Ovary (tissue), 9 donors: ENCODE results near the gene LIPJ. TPM values are rescaled to one million over a fixed set of nuclear protein-coding genes. Genes with fewer than 3 reads are reported as not detected.

Source experiments
- DNase-seq, 5 donors: peaks; one replicate each; pipeline ENCODE4 v3.0.0-alpha.2; 2019 to 2020
- H3K27ac ChIP-seq, 2 donors: fragments of 200-600 bp; one replicate each; pipeline versions ENCODE4 v1.5.1 to v1.8.0; 2019 to 2022
- H3K27me3 ChIP-seq: fragments of 200-600 bp; one replicate; pipeline ENCODE4 v1.8.0; 2022
- H3K36me3 ChIP-seq: fragments of 200-600 bp; sonication (generic); one replicate; pipeline ENCODE4 v1.5.1; 2019
- H3K4me1 ChIP-seq: one replicate; pipeline ENCODE4 v1.8.1; 2013; ENCODE audit warnings: mild to moderate bottlenecking, moderate library complexity; ENCODE audit not compliant: insufficient read depth
- H3K4me3 ChIP-seq: fragments of 200-600 bp; sonication (generic); one replicate; pipeline ENCODE4 v1.5.1; 2017
- H3K9me3 ChIP-seq, 2 donors: fragments of 200-600 bp in 1 of 2; sonication (generic) in 1 of 2; one replicate each; pipeline versions ENCODE4 v1.5.1 to v1.8.1; 2013 to 2019; ENCODE audit warnings: mild to moderate bottlenecking in 1 of 2, moderate library complexity in 1 of 2
- EP300 ChIP-seq: sonication (generic); formaldehyde crosslinking; IDR thresholded peaks from one replicate; pipeline ENCODE4 v1.6.1; 2017; ENCODE audit warnings: antibody characterized with exemption
- POLR2A ChIP-seq: fragments of 450-650 bp; IDR thresholded peaks from one replicate; pipeline ENCODE4 v1.6.1; 2017; ENCODE audit warnings: antibody characterized with exemption, mild to moderate bottlenecking, moderate library complexity
- whole genome bisulfite sequencing, 3 donors: extraction: QIAGEN DNeasy Blood & Tissue Kit in 1 of 3; methylation state at CpG; one replicate each; pipeline versions ENCODE4 v1.1.5 to v1.1.7; 2013 to 2017; 5-methylcytosine and 5-hydroxymethylcytosine counted together
- intact Hi-C, 4 donors: fragments of 100-400 bp; cut with DNase I; formaldehyde crosslinking; loops; one replicate each; pipeline versions ENCODE4 v1.11.0 to v1.15.1; 2022 to 2023
- polyA plus RNA-seq, 2 donors: library from polyadenylated mRNA; stranded (reverse); fragments of 200-250 nt in 1 of 2; fragments of 350-450 nt in 1 of 2; fragmentation: Illumina TruSeq in 1 of 2; extraction: RNeasy Lipid Tissue Mini Kit (QIAGEN cat#74804) in 1 of 2; gene quantifications; one replicate each; pipeline ENCODE4 v1.2.3, GENCODE V29; 2013 to 2014
- total RNA-seq, 7 donors: library from RNA; depleted of rRNA in 2 of 7; stranded (reverse); fragments of >200 nt in 2 of 7; fragmentation: NEBNext Ultra II Directional in 3 of 7; extraction: Animal tissue kit (Norgen Biotek cat#: 25700) in 3 of 7; gene quantifications; one replicate each; pipeline versions ENCODE4 v1.1.0 to v1.2.4, GENCODE V29; 2016 to 2023
- TF ChIP-seq, protein P1 (sequence below), 3 donors: fragments of 450-650 bp in 2 of 3; fragments of 200-600 bp in 1 of 3; IDR thresholded peaks; one replicate each; pipeline versions ENCODE4 v1.5.1 to v1.8.0; 2016 to 2022; ENCODE audit warnings: antibody characterized with exemption in 3 of 3, mild to moderate bottlenecking in 1 of 3
- donor health status: DM: no; HTN: no; CAD: no; lungs with moderate emphysema.
- donor health status: DM: no; HTN: no; CAD: no.
- donor health status: Bipolar disorder and iron deficiency.
- donor health status: DM: yes; HTN: yes; CAD: no.
- donor health status: DM: no; HTN: no; CAD: no.
- donor health status: DM: yes; HTN: yes; CAD: no.

LIPJ gene
- total and polyA plus RNA-seq, 9 donors = 0.08 to 0.25 (median 0.20) TPM; not detected in 2

DNA sequence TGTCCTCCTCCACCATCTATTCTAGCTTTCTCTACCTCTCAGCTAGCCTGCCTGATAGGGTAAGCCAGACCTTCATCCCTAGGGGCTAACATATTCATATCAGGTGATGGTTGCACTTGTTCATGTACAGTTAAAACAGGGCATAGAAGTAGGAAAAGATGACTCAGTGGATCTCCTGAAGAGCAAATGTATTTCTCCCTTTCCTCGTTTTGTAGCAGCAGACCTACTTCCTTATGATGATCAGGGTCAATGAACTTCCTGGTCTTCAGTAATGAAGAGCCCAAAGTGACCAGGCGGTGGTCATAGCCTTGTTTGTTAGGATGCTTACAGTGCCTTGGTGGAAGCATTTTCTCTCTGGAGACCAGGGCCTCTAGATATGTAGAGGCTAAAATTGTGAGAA, 6.3 kb downstream of the LIPJ start:
- Histone ChIP-seq H3K4me1 (no peaks in the 10 kb centered on the region), H3K9me3 (no peaks in the 10 kb centered on the region), H3K27ac (no peak overlapping the region), H3K36me3 (no peaks in the 10 kb centered on the region), H3K4me3 (no peak overlapping the region), H3K27me3 (no peaks in the 10 kb centered on the region)
- intact Hi-C loops = no loop called here
- DNase-seq = no peak
- TF ChIP-seq POLR2A (no peak), EP300 (no peak)
- TF ChIP-seq, protein P1, sequence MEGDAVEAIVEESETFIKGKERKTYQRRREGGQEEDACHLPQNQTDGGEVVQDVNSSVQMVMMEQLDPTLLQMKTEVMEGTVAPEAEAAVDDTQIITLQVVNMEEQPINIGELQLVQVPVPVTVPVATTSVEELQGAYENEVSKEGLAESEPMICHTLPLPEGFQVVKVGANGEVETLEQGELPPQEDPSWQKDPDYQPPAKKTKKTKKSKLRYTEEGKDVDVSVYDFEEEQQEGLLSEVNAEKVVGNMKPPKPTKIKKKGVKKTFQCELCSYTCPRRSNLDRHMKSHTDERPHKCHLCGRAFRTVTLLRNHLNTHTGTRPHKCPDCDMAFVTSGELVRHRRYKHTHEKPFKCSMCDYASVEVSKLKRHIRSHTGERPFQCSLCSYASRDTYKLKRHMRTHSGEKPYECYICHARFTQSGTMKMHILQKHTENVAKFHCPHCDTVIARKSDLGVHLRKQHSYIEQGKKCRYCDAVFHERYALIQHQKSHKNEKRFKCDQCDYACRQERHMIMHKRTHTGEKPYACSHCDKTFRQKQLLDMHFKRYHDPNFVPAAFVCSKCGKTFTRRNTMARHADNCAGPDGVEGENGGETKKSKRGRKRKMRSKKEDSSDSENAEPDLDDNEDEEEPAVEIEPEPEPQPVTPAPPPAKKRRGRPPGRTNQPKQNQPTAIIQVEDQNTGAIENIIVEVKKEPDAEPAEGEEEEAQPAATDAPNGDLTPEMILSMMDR (IDR thresholded peaks at IDR 0.05) = no peak
- WGBS, 3 donors = 87 to 96% (median 88%) methylated on average over 2 of the region's 2 CpGs

DNA sequence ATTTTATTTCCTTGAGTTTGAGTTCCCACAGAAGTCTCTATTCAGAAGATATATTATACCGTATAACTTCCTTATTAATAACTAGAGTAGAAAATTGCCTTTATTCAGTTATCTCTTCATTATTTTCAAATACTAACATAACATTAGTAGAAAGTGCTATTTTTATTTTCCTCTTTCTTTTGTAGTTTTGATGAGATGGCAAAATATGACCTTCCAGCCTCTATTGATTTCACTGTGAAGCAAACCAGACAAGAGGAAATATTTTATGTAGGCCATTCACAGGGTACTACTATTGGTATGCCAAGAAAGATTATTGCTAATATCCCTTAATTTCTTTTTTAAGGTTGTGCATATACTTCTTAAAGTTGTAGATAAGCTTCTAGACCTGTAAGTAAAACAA, 7.9 kb downstream of the LIPJ start:
- WGBS, 3 donors = 92 to 98% (median 97%) methylated on average over 1 of the region's 1 CpG
- no peaks in the 10 kb centered on the region for H3K27me3 ChIP-seq
- no peaks in the 10 kb centered on the region for H3K9me3 ChIP-seq
- no peak overlapping the region for H3K4me3 ChIP-seq
- no peaks in the 10 kb centered on the region for H3K4me1 ChIP-seq
- no peak for DNase-seq
- TF ChIP-seq POLR2A = no peak
- TF ChIP-seq, protein P1 (IDR thresholded peaks at IDR 0.05) = no peak
- H3K27ac ChIP-seq = no peak overlapping the region
- intact Hi-C loops = no loop called here
- H3K36me3 ChIP-seq = no peaks in the 10 kb centered on the region

DNA sequence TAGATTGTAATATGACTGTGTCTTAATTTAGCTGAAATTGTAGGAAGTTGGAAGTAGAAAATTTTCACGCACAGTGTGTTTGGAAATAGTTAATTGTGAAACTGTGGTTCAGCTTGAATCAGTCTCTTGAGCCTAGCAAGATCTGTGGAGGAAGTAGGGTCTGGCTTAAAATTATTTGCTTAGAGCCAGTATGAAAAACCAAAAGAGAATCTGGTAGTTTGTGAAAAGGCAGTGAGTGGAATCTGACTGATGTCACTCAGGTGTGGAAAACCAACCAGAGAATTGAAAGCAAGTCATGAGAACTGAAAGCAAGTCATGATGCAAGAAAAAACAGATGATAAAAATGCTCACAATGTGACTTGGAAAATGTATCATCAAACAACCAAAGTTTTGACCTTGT, 11.5 kb downstream of the LIPJ start:
- TF ChIP-seq, protein P1 (IDR thresholded peaks at IDR 0.05) = no peak
- TF ChIP-seq EP300 = no peak
- TF ChIP-seq POLR2A = no peak
- Histone ChIP-seq H3K27ac (no peak overlapping the region), H3K36me3 (no peaks in the 10 kb centered on the region), H3K4me3 (no peak overlapping the region), H3K9me3 (no peaks in the 10 kb centered on the region), H3K27me3 (no peaks in the 10 kb centered on the region), H3K4me1 (no peaks in the 10 kb centered on the region)
- intact Hi-C loops = no loop called here
- WGBS, 3 donors = 85 to 92% (median 91%) methylated on average over 1 of the region's 1 CpG
- no peak for DNase-seq

DNA sequence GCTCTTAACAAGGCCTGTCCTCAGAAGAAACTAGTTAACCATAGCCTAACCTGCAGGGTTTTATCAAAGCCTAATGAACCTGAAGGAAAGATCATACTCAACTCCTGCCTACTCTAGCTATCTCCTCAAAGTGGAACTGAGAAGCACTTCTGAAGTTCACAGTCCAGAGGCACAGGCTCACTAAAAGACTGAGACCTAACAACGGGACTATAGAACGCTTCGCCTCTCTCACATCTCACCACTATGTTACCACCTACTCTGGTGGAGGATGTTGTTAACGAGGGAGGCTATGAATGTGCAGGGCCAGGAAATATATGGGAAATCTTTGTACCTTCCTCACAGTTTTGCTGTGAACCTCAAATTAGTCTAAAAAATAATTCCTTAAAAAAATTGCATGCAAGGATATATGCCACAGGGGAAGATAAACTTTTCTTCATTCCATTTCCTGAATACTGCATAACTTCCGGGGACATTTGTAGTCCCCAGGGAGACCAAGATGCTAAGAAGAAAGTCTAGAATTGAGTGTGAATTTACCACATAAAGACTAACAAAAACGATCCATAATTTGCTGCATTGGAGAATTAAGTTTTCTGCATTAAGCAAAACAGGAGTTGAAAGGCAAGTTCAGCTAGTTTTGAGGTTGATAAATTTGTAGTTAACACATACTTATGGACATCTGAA, 21.6 kb downstream of the LIPJ start:
- intact Hi-C loops = no loop called here
- TF ChIP-seq, protein P1 (IDR thresholded peaks at IDR 0.05) = no peak
- TF ChIP-seq EP300 = no peak
- no peak for TF ChIP-seq POLR2A
- H3K9me3 ChIP-seq = no peaks in the 10 kb centered on the region
- DNase-seq = no peak
- H3K4me1 ChIP-seq = no peaks in the 10 kb centered on the region
- H3K27ac ChIP-seq = no peak overlapping the region
- H3K27me3 ChIP-seq = no peaks in the 10 kb centered on the region
- no peaks in the 10 kb centered on the region for H3K36me3 ChIP-seq
- no peak overlapping the region for H3K4me3 ChIP-seq
- WGBS, 3 donors = 83 to 89% (median 88%) methylated on average over 6 of the region's 6 CpGs
